Measurements from ENCODE around the gene MED27.
A peak's percentile ranks its signal among the peaks of the same experiment; 100 is the strongest.

Gene MED27

DNA sequence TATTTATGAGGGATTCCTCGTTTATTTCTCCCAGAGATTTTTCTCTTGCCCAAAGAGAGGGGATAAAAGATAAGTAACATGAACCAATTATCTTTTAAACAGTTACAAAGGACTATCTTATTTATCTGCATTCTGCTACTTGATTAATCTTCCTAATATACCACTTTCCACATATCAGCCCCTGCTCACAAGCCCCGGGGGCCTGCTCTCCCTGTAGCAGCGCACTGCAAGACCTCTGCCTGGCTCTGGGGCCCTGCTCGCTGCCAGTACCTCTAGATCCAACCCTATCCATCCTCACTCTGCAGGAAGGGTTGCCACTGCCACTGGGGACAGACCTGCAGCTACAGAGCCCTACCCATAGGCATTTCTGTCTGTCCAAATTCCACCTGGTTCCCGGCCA lies 75.3 kb downstream of the MED27 start:
- peaks cover 4 to 27% (median 10%) of the 10 kb centered on the region in 11 experiments; a peak in 15 of 22 replicates for H3K36me3 ChIP-seq
- H3K27me3 ChIP-seq, result no peaks in the 10 kb centered on the region
- no peak overlapping the region for H3K4me3 ChIP-seq
- peak overlapping the region in 2 of 11 experiments; percentile 1 to 4; a peak in 1 of 22 replicates for H3K9ac ChIP-seq
- TF ChIP-seq Cebpa-rat (IDR thresholded peaks at IDR 0.05), result no peak
- H4K20me1 ChIP-seq, result peaks cover 17 to 70% (median 38%) of the 10 kb centered on the region in 11 experiments; a peak in 21 of 22 replicates
- peak overlapping the region; percentile 49 to 78 (median 68); a peak in 21 of 22 replicates for H3K4me2 ChIP-seq
- H3K4me1 ChIP-seq, result peaks cover 39 to 54% (median 47%) of the 10 kb centered on the region in 10 experiments
- H3K27ac ChIP-seq, result peak overlapping the region in 1 of 11 experiments; percentile 19; a peak in 1 of 22 replicates
- peaks cover 0 to 8% (median 0%) of the 10 kb centered on the region in 11 experiments; a peak in 6 of 22 replicates for H3K9me3 ChIP-seq (replicated peaks in 1 of 11)

DNA sequence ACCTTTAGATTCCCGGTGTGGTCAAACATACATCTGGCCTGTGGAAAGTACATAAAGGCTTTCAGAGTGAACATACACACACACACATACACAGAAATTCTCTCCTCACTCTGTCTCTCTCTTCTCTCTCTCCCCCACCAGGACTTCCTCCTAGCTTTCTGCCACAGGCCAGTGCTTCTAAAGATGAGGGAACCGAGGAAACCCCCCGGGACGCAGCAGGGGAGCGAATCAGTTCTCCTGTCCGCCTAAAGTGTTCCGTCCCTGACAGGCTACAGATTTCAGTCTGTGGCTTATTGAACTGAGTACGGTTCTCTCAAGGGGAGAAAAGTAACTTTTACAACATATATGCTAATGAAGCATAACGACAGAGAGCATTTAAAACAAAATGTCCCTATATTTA lies 75.8 kb downstream of the MED27 start:
- H3K36me3 ChIP-seq, result peaks cover 4 to 23% (median 11%) of the 10 kb centered on the region in 11 experiments; a peak in 13 of 22 replicates
- H3K4me3 ChIP-seq, result no peak overlapping the region
- peaks cover 0 to 8% (median 0%) of the 10 kb centered on the region in 11 experiments; a peak in 6 of 22 replicates for H3K9me3 ChIP-seq (replicated peaks in 1 of 11)
- peak overlapping the region; percentile 49 to 78 (median 68) for H3K4me2 ChIP-seq
- peak overlapping the region in 3 of 11 experiments; percentile 0 to 19 (median 4); a peak in 1 of 22 replicates for H3K9ac ChIP-seq
- H3K4me1 ChIP-seq, result peaks cover 39 to 54% (median 49%) of the 10 kb centered on the region in 10 experiments
- H3K27ac ChIP-seq, result peak overlapping the region in 3 of 11 experiments; percentile 2 to 45 (median 30); a peak in 3 of 22 replicates
- TF ChIP-seq Cebpa-rat (IDR thresholded peaks at IDR 0.05), result no peak
- peaks cover 17 to 70% (median 38%) of the 10 kb centered on the region in 11 experiments; a peak in 21 of 22 replicates for H4K20me1 ChIP-seq
- no peaks in the 10 kb centered on the region for H3K27me3 ChIP-seq

GRCh38 chr9:132003319-132003704 lies 76.4 kb downstream of the MED27 start:
- no peak overlapping the region for H3K4me3 ChIP-seq
- peaks cover 4 to 17% (median 10%) of the 10 kb centered on the region in 11 experiments; a peak in 13 of 22 replicates for H3K36me3 ChIP-seq
- H3K4me2 ChIP-seq, result peak overlapping the region; percentile 49 to 78 (median 68)
- H4K20me1 ChIP-seq, result peaks cover 17 to 70% (median 35%) of the 10 kb centered on the region in 11 experiments; a peak in 21 of 22 replicates
- peaks cover 39 to 56% (median 50%) of the 10 kb centered on the region in 10 experiments for H3K4me1 ChIP-seq
- peak overlapping the region in 5 of 11 experiments; percentile 0 to 45 (median 23); a peak in 5 of 22 replicates for H3K27ac ChIP-seq
- H3K27me3 ChIP-seq, result no peaks in the 10 kb centered on the region
- TF ChIP-seq Cebpa-rat (IDR thresholded peaks at IDR 0.05), result no peak
- peaks cover 0 to 8% (median 0%) of the 10 kb centered on the region in 11 experiments; a peak in 6 of 22 replicates for H3K9me3 ChIP-seq (replicated peaks in 1 of 11)
- H3K9ac ChIP-seq, result peak overlapping the region in 2 of 11 experiments; percentile 4 to 19; a peak in 2 of 22 replicates

GRCh38 chr9:132002643-132003318 lies 76.9 kb downstream of the MED27 start:
- H3K9ac ChIP-seq, result no peak overlapping the region
- H3K4me3 ChIP-seq, result no peak overlapping the region

GRCh38 chr9:132001567-132001966 lies 78.1 kb downstream of the MED27 start:
- Histone ChIP-seq H3K4me3 (no peak overlapping the region), H3K9ac (no peak overlapping the region), H3K27ac (no peak overlapping the region), H3K27me3 (no peaks in the 10 kb centered on the region), H3K4me1 (peaks cover 39 to 56% (median 46%) of the 10 kb centered on the region in 10 experiments), H3K4me2 (no peak overlapping the region), H3K36me3 (peaks cover 6 to 28% (median 20%) of the 10 kb centered on the region in 11 experiments; a peak in 18 of 22 replicates), H4K20me1 (peaks cover 17 to 69% (median 31%) of the 10 kb centered on the region in 11 experiments; a peak in 21 of 22 replicates), H3K9me3 (replicated peaks in 1 of 11) (peaks cover 0 to 8% (median 0%) of the 10 kb centered on the region in 11 experiments; a peak in 6 of 22 replicates)
- no peak for TF ChIP-seq Cebpa-rat (IDR thresholded peaks at IDR 0.05)

More at GRCh38 chr9:132002643-132003318, 76.9 kb downstream of the MED27 start:
- H3K9me3 ChIP-seq (replicated peaks in 1 of 11), result peaks cover 0 to 8% (median 0%) of the 10 kb centered on the region in 11 experiments; a peak in 6 of 22 replicates
- H4K20me1 ChIP-seq, result peaks cover 17 to 69% (median 35%) of the 10 kb centered on the region in 11 experiments; a peak in 21 of 22 replicates
- H3K36me3 ChIP-seq, result peaks cover 4 to 19% (median 10%) of the 10 kb centered on the region in 11 experiments; a peak in 14 of 22 replicates
- H3K4me1 ChIP-seq, result peaks cover 39 to 56% (median 50%) of the 10 kb centered on the region in 10 experiments
- no peaks in the 10 kb centered on the region for H3K27me3 ChIP-seq
- TF ChIP-seq Cebpa-rat (IDR thresholded peaks at IDR 0.05), result no peak
- peak overlapping the region in 2 of 11 experiments; percentile 23 to 45; a peak in 2 of 22 replicates for H3K27ac ChIP-seq
- peak overlapping the region; percentile 49 to 78 (median 68); a peak in 20 of 22 replicates for H3K4me2 ChIP-seq

DNA sequence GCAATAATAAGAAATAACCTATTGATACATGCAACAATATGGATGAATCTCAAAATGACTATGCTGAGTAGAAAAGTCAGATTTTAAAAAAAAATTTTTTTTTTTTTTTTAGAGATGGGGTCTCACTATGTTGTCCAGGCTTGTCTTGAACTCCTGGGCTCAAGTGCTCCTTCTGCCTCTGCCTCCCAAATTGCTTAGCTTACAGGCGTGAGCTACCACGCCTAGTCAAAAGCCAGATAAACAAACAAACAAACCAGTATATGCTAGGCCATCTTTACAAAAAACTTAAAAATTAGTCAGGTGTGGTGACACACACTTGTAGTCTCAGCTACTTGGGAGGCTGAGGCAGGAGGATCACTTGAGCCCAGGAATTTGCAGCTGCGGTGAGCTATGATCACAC lies 79.0 kb downstream of the MED27 start:
- H3K27me3 ChIP-seq, result no peaks in the 10 kb centered on the region
- peaks cover 17 to 60% (median 30%) of the 10 kb centered on the region in 11 experiments; a peak in 21 of 22 replicates for H4K20me1 ChIP-seq
- H3K27ac ChIP-seq, result no peak overlapping the region
- no peak overlapping the region for H3K4me3 ChIP-seq
- no peak overlapping the region for H3K4me2 ChIP-seq
- peaks cover 0 to 15% (median 4%) of the 10 kb centered on the region in 11 experiments; a peak in 10 of 22 replicates for H3K9me3 ChIP-seq (replicated peaks in 1 of 11)
- H3K4me1 ChIP-seq, result peaks cover 30 to 50% (median 39%) of the 10 kb centered on the region in 10 experiments
- no peak for TF ChIP-seq Cebpa-rat (IDR thresholded peaks at IDR 0.05)
- peaks cover 15 to 37% (median 26%) of the 10 kb centered on the region in 11 experiments for H3K36me3 ChIP-seq
- no peak overlapping the region for H3K9ac ChIP-seq

- no peak overlapping the region for H3K27ac ChIP-seq
- peaks cover 24 to 42% (median 32%) of the 10 kb centered on the region in 10 experiments for H3K4me1 ChIP-seq
- peaks cover 0 to 19% (median 8%) of the 10 kb centered on the region in 11 experiments; a peak in 10 of 22 replicates for H3K9me3 ChIP-seq (replicated peaks in 1 of 11)
- H3K9ac ChIP-seq, result no peak overlapping the region
- peaks cover 22 to 45% (median 33%) of the 10 kb centered on the region in 11 experiments for H3K36me3 ChIP-seq
- no peak overlapping the region for H3K4me2 ChIP-seq
- H3K27me3 ChIP-seq, result no peaks in the 10 kb centered on the region
- peaks cover 16 to 53% (median 27%) of the 10 kb centered on the region in 11 experiments; a peak in 21 of 22 replicates for H4K20me1 ChIP-seq
- no peak overlapping the region for H3K4me3 ChIP-seq
- TF ChIP-seq Cebpa-rat (IDR thresholded peaks at IDR 0.05), result no peak
Measured at GRCh38 chr9:131999692-132000551, 79.7 kb downstream of the MED27 start.

- Histone ChIP-seq H3K4me3 (no peak overlapping the region), H3K4me2 (no peak overlapping the region), H3K36me3 (peaks cover 23 to 59% (median 41%) of the 10 kb centered on the region in 11 experiments), H3K9me3 (replicated peaks in 1 of 11) (peaks cover 0 to 19% (median 8%) of the 10 kb centered on the region in 11 experiments; a peak in 10 of 22 replicates), H4K20me1 (peaks cover 0 to 51% (median 7%) of the 10 kb centered on the region in 11 experiments; a peak in 12 of 22 replicates), H3K27me3 (no peaks in the 10 kb centered on the region), H3K27ac (no peak overlapping the region), H3K4me1 (peaks cover 4 to 21% (median 11%) of the 10 kb centered on the region in 10 experiments; a peak in 18 of 20 replicates), H3K9ac (no peak overlapping the region)
- TF ChIP-seq Cebpa-rat (IDR thresholded peaks at IDR 0.05), result no peak
Measured at GRCh38 chr9:131997779-131998178, 81.9 kb downstream of the MED27 start.

Data from BLaER1 treated with 17β-estradiol and CSF1 and Interleukin-3, amounts not matched to agents 10 nM and 100 nM (cell line).